Esophagus squamous epithelium (tissue), 5 donors: ENCODE data around the gene SYDE1. TPM values are rescaled to one million over a fixed set of nuclear protein-coding genes. Genes with fewer than 3 reads are reported as not detected.

Experiments
- DNase-seq: peaks from one replicate; lab custom pipeline; 2025; lab: John Stamatoyannopoulos, UW
- H3K27ac ChIP-seq, 4 donors: fragments of 200-600 bp; sonication (generic); one replicate each; pipeline ENCODE4 v1.5.1; 2016 to 2019; ENCODE audit warnings: mild to moderate bottlenecking in 1 of 4
- H3K27me3 ChIP-seq, 4 donors: fragments of 200-600 bp; sonication (generic); 1 replicate in 3 of 4; 2 replicates in 1 of 4; pipeline versions ENCODE4 v1.5.1 to v1.6.0; 2017 to 2021; ENCODE audit warnings: antibody characterized with exemption in 1 of 4
- H3K36me3 ChIP-seq, 3 donors: fragments of 200-600 bp; sonication (generic); one replicate each; pipeline ENCODE4 v1.5.1; 2016 to 2019
- H3K4me1 ChIP-seq, 3 donors: fragments of 200-600 bp; sonication (generic); one replicate each; pipeline ENCODE4 v1.5.1; 2017 to 2019
- H3K4me3 ChIP-seq, 4 donors: fragments of 200-600 bp; sonication (generic); 1 replicate in 3 of 4; 2 replicates in 1 of 4; pipeline ENCODE4 v1.5.1; 2016 to 2019; ENCODE audit warnings: mild to moderate bottlenecking in 2 of 4, moderate library complexity in 1 of 4
- H3K9me3 ChIP-seq, 3 donors: fragments of 200-600 bp; sonication (generic); one replicate each; pipeline ENCODE4 v1.5.1; 2016 to 2019
- POLR2A ChIP-seq, 4 donors: fragments of 450-650 bp; IDR thresholded peaks; one replicate each; pipeline ENCODE4 v1.6.1; 2017; ENCODE audit warnings: antibody characterized with exemption in 4 of 4, mild to moderate bottlenecking in 4 of 4, moderate library complexity in 3 of 4
- WGBS, 2 donors: methylation state at CpG; one replicate each; pipeline ENCODE4 v1.1.5; 2018; 5-methylcytosine and 5-hydroxymethylcytosine counted together
- intact Hi-C: fragments of 100-400 bp; cut with DNase I; formaldehyde crosslinking; loops from one replicate; pipeline ENCODE4 v1.15.0; 2022
- total RNA-seq, 4 donors: library from RNA; depleted of rRNA; stranded (reverse); fragments of >200 nt; gene quantifications; one replicate each; pipeline ENCODE4 v1.1.0, GENCODE V29; 2016
- TF ChIP-seq, protein P1 (sequence below), 6 experiments: fragments of 450-650 bp in 4 of 6; fragments of 200-600 bp in 2 of 6; sonication (generic) in 2 of 6; IDR thresholded peaks; one replicate each; pipeline ENCODE4 v1.5.1; 2016 to 2019; ENCODE audit warnings: antibody characterized with exemption in 6 of 6, mild to moderate bottlenecking in 4 of 6, moderate library complexity in 4 of 6
- donor health status: DM: yes; HTN: yes; CAD: no.

The SYDE1 gene
- total RNA-seq, 4 donors from 2014 or later, result 1.4 to 10.3 (median 4.6) TPM

- Histone ChIP-seq H3K4me1 (peaks cover 8 to 30% (median 15%) of the 10 kb centered on the region in 3 donors), H3K27me3 (peaks cover 0 to 8% (median 0%) of the 10 kb centered on the region in 4 donors), H3K27ac (peak overlapping the region; percentile 85 to 94 (median 92)), H3K9me3 (peaks cover 0 to 14% (median 6%) of the 10 kb centered on the region in 3 donors), H3K4me3 (peak overlapping the region; percentile 58 to 89 (median 78)), H3K36me3 (peaks cover 0 to 44% (median 7%) of the 10 kb centered on the region in 3 donors)
- no peak for DNase-seq
- intact Hi-C loops, result loop anchor here (5.0 to 10.0 kb wide), 2 partner anchors 44 to 137 kb away; no protein-coding TSS in a partner anchor
- 33 to 34% methylated on average over 8 to 10 of the region's 10 CpGs for WGBS, 2 donors
- no peak for TF ChIP-seq POLR2A (IDR thresholded peaks at IDR 0.05)
- TF ChIP-seq, protein P1, sequence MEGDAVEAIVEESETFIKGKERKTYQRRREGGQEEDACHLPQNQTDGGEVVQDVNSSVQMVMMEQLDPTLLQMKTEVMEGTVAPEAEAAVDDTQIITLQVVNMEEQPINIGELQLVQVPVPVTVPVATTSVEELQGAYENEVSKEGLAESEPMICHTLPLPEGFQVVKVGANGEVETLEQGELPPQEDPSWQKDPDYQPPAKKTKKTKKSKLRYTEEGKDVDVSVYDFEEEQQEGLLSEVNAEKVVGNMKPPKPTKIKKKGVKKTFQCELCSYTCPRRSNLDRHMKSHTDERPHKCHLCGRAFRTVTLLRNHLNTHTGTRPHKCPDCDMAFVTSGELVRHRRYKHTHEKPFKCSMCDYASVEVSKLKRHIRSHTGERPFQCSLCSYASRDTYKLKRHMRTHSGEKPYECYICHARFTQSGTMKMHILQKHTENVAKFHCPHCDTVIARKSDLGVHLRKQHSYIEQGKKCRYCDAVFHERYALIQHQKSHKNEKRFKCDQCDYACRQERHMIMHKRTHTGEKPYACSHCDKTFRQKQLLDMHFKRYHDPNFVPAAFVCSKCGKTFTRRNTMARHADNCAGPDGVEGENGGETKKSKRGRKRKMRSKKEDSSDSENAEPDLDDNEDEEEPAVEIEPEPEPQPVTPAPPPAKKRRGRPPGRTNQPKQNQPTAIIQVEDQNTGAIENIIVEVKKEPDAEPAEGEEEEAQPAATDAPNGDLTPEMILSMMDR (IDR thresholded peaks at IDR 0.05), result no peak
Measured at GRCh38 chr19:15108145-15108844, 1.1 kb downstream of the SYDE1 start.

DNA sequence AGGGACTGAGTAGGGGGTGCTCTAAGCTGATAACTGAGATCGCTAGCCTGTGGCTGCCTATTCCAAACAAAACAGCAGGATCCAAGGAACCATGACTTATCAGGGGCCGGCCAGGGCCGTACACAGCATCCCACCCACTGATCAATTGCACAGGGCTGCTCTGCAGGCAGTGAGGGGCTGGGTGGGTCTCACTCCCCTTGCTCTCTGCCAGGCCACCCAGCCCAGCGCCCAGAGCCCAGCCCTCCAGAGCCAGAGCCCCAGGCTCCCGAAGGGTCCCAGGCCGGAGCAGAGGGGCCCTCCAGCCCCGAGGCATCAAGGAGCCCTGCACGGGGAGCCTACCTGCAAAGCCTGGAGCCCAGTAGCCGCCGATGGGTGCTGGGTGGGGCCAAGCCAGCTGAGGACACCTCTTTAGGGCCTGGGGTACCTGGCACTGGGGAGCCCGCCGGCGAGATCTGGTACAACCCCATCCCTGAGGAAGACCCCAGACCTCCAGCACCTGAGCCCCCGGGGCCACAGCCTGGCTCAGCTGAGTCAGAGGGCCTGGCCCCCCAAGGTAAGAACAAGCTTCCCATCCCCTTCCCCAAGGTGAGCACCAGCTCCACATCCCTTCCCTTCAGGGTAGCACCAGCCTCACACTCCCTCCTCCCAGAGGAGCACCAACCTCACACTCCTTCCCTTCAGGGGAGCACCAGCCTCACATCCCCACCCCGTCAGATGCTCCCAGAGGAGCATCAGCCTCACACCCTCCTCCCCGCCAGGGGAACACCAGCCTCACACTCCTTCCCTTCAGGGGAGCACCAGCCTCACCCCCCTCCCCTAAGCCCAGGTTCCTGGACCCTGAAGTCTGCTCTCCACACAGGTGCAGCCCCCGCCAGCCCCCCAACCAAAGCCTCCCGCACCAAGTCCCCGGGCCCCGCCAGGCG lies 1.9 kb downstream of the SYDE1 start:
- intact Hi-C loops, result loop anchor here (5.0 to 10.0 kb wide), 2 partner anchors 43 to 136 kb away; no protein-coding TSS in a partner anchor

DNA sequence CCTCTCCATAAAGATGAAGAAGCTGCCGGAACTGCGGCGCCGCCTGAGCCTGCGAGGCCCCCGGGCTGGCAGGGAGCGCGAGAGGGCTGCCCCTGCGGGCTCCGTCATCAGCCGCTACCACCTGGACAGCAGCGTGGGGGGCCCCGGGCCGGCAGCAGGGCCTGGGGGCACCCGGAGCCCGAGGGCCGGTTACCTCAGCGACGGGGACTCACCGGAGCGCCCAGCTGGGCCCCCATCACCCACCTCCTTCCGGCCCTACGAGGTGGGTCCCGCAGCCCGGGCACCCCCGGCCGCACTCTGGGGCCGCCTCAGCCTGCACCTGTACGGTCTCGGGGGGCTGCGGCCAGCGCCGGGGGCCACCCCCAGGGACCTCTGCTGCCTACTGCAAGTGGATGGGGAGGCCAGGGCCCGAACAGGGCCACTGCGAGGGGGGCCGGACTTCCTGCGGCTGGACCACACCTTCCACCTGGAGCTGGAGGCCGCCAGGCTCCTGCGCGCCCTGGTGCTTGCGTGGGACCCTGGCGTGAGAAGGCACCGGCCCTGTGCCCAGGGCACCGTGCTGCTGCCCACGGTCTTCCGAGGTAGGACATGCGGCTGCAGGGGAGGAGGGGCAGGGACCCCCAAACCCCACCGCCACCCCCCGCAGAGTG lies 2.7 kb downstream of the SYDE1 start:
- no CpG with 5 or more reads among the region's 49 CpGs for WGBS, 2 donors
- TF ChIP-seq POLR2A (IDR thresholded peaks at IDR 0.05), result no peak
- TF ChIP-seq, protein P1 (IDR thresholded peaks at IDR 0.05), result no peak
- no peak for DNase-seq
- H3K9me3 ChIP-seq, result no peaks in the 10 kb centered on the region
- peaks cover 8 to 34% (median 15%) of the 10 kb centered on the region in 3 donors for H3K4me1 ChIP-seq
- no peak overlapping the region for H3K4me3 ChIP-seq
- peaks cover 0 to 8% (median 0%) of the 10 kb centered on the region in 4 donors for H3K27me3 ChIP-seq
- peaks cover 2 to 59% (median 11%) of the 10 kb centered on the region in 3 donors for H3K36me3 ChIP-seq
- no peak overlapping the region for H3K27ac ChIP-seq
- intact Hi-C loops, result loop anchor here (5.0 to 10.0 kb wide), 2 partner anchors 42 to 135 kb away; no protein-coding TSS in a partner anchor

More for the DNA sequence above, 1.9 kb downstream of the SYDE1 start:
- H3K9me3 ChIP-seq, result peaks cover 0 to 6% (median 4%) of the 10 kb centered on the region in 3 donors
- peaks cover 8 to 30% (median 15%) of the 10 kb centered on the region in 3 donors for H3K4me1 ChIP-seq
- H3K4me3 ChIP-seq, result peak overlapping the region in 1 of 4 donors; percentile 89
- H3K27me3 ChIP-seq, result peaks cover 0 to 8% (median 0%) of the 10 kb centered on the region in 4 donors
- 71% methylated on average over 1 of the region's 21 CpGs; no CpG with 5 or more reads in 1 of the 2 donors for WGBS, 2 donors
- H3K27ac ChIP-seq, result peak overlapping the region; percentile 85 to 94 (median 92)
- TF ChIP-seq, protein P1 (IDR thresholded peaks at IDR 0.05), result no peak
- no peak for TF ChIP-seq POLR2A (IDR thresholded peaks at IDR 0.05)
- no peak for DNase-seq
- H3K36me3 ChIP-seq, result peaks cover 0 to 52% (median 11%) of the 10 kb centered on the region in 3 donors

- no peaks in the 10 kb centered on the region for H3K9me3 ChIP-seq
- H3K4me1 ChIP-seq, result peaks cover 8 to 39% (median 18%) of the 10 kb centered on the region in 3 donors
- DNase-seq, result no peak
- H3K36me3 ChIP-seq, result peaks cover 7 to 65% (median 12%) of the 10 kb centered on the region in 3 donors
- no peak for TF ChIP-seq POLR2A (IDR thresholded peaks at IDR 0.05)
- TF ChIP-seq, protein P1 (IDR thresholded peaks at IDR 0.05), result no peak
- peaks cover 0 to 8% (median 0%) of the 10 kb centered on the region in 4 donors for H3K27me3 ChIP-seq
- intact Hi-C loops, result no loop called here
- WGBS, 2 donors, result no CpG with 5 or more reads among the region's 17 CpGs
- no peak overlapping the region for H3K27ac ChIP-seq
- H3K4me3 ChIP-seq, result no peak overlapping the region
Measured at GRCh38 chr19:15110418-15110815, 3.2 kb downstream of the SYDE1 start.
